ENCODE results near the gene RRP15.

Gene RRP15

GRCh38 chr1:218332416-218332815 lies 47.3 kb downstream of the RRP15 start:
- H3K36me3 ChIP-seq (ENCODE audit: insufficient read depth), result no peaks in the 10 kb centered on the region
- no peak for TF ChIP-seq CTCF (conservative IDR thresholded peaks at IDR 0.05; ENCODE audit: low read depth, low read length)
- no peak overlapping the region for H3K9ac ChIP-seq
- H3K4me3 ChIP-seq (IDR thresholded peaks at IDR 0.05; ENCODE audit: insufficient read depth, low read depth, low read length), result no peak overlapping the region
- no peaks in the 10 kb centered on the region; the same call in 1 of the 2 replicates for H4K20me1 ChIP-seq (ENCODE audit: insufficient read depth)
- H2AFZ ChIP-seq (ENCODE audit: low read depth), result no peak overlapping the region
- H3K4me1 ChIP-seq (ENCODE audit: low read depth, poor library complexity, severe bottlenecking), result peaks cover 4% of the 10 kb centered on the region
- H3K4me2 ChIP-seq, result no peak overlapping the region
- no peaks in the 10 kb centered on the region for H3K79me2 ChIP-seq (ENCODE audit: insufficient read depth, low read depth)
- H3K27ac ChIP-seq, result no peak overlapping the region
- H3K27me3 ChIP-seq (ENCODE audit: insufficient read depth, low read depth), result no peaks in the 10 kb centered on the region

GRCh38 chr1:218336328-218336727 lies 51.2 kb downstream of the RRP15 start:
- Histone ChIP-seq H3K27me3 (ENCODE audit: insufficient read depth, low read depth) (no peaks in the 10 kb centered on the region), H3K36me3 (ENCODE audit: insufficient read depth) (no peaks in the 10 kb centered on the region), H3K4me3 (IDR thresholded peaks at IDR 0.05; ENCODE audit: insufficient read depth, low read depth, low read length) (no peak overlapping the region), H2AFZ (ENCODE audit: low read depth) (no peak overlapping the region), H3K4me1 (ENCODE audit: low read depth, poor library complexity, severe bottlenecking) (peaks cover 10% of the 10 kb centered on the region), H4K20me1 (ENCODE audit: insufficient read depth) (no peaks in the 10 kb centered on the region), H3K9ac (no peak overlapping the region), H3K27ac (no peak overlapping the region), H3K79me2 (ENCODE audit: insufficient read depth, low read depth) (no peaks in the 10 kb centered on the region), H3K4me2 (no peak overlapping the region)
- TF ChIP-seq CTCF (conservative IDR thresholded peaks at IDR 0.05; ENCODE audit: low read depth, low read length), result no peak

- Histone ChIP-seq H3K4me3 (IDR thresholded peaks at IDR 0.05; ENCODE audit: insufficient read depth, low read depth, low read length) (no peak overlapping the region), H3K27me3 (ENCODE audit: insufficient read depth, low read depth) (no peaks in the 10 kb centered on the region), H4K20me1 (ENCODE audit: insufficient read depth) (no peaks in the 10 kb centered on the region), H3K27ac (no peak overlapping the region), H3K9ac (no peak overlapping the region), H3K4me1 (ENCODE audit: low read depth, poor library complexity, severe bottlenecking) (peaks cover 15% of the 10 kb centered on the region), H3K36me3 (ENCODE audit: insufficient read depth) (no peaks in the 10 kb centered on the region), H2AFZ (ENCODE audit: low read depth) (no peak overlapping the region), H3K4me2 (no peak overlapping the region), H3K79me2 (ENCODE audit: insufficient read depth, low read depth) (no peaks in the 10 kb centered on the region)
- peak; percentile 96 for TF ChIP-seq CTCF (conservative IDR thresholded peaks at IDR 0.05; ENCODE audit: low read depth, low read length)
Measured at GRCh38 chr1:218339267-218339831, 54.3 kb downstream of the RRP15 start.

- no peaks in the 10 kb centered on the region for H3K79me2 ChIP-seq (ENCODE audit: insufficient read depth, low read depth)
- no peaks in the 10 kb centered on the region for H4K20me1 ChIP-seq (ENCODE audit: insufficient read depth)
- no peak overlapping the region for H3K9ac ChIP-seq
- no peak overlapping the region for H3K4me2 ChIP-seq
- TF ChIP-seq CTCF (conservative IDR thresholded peaks at IDR 0.05; ENCODE audit: low read depth, low read length), result no peak
- no peak overlapping the region for H3K27ac ChIP-seq
- peaks cover 22% of the 10 kb centered on the region for H3K4me1 ChIP-seq (ENCODE audit: low read depth, poor library complexity, severe bottlenecking)
- H3K27me3 ChIP-seq (ENCODE audit: insufficient read depth, low read depth), result no peaks in the 10 kb centered on the region
- no peak overlapping the region for H3K4me3 ChIP-seq (IDR thresholded peaks at IDR 0.05; ENCODE audit: insufficient read depth, low read depth, low read length)
- no peak overlapping the region for H2AFZ ChIP-seq (ENCODE audit: low read depth)
- H3K36me3 ChIP-seq (ENCODE audit: insufficient read depth), result no peaks in the 10 kb centered on the region
Measured at GRCh38 chr1:218341325-218341724, 56.2 kb downstream of the RRP15 start.
